NB4 (cell line): ENCODE measurements around the gene ASB18.
"Not testable (repeated sequence)": the region's sequence is repeated elsewhere in the genome, so short reads cannot be mapped to it uniquely, and the experiment has no call there.

Experiments used
- CTCF ChIP-seq: IDR thresholded peaks from one replicate; pipeline ENCODE4 v1.5.1; 2012; ENCODE audit warnings: low read depth, low read length
- MAX ChIP-seq: IDR thresholded peaks from 2 replicates; pipeline ENCODE4 v1.6.1; 2011; ENCODE audit warnings: low read depth, low read length
- MYC ChIP-seq: IDR thresholded peaks from 2 replicates; pipeline ENCODE4 v1.6.1; 2011; ENCODE audit warnings: low read depth, low read length
- POLR2A ChIP-seq: IDR thresholded peaks from 2 replicates; pipeline ENCODE4 v1.6.1; 2011; ENCODE audit warnings: mild to moderate bottlenecking; ENCODE audit not compliant: insufficient read length; ENCODE audit errors: extremely low read depth

- TF ChIP-seq POLR2A, CTCF, MAX, MYC: not testable (repeated sequence)
These were observed 24.2 kb upstream of the ASB18 start for GRCh38 chr2:236288373-236288772.
